ENCODE measurements around the gene RNU6-1. TPM values are rescaled to one million over a fixed set of nuclear protein-coding genes. Genes with fewer than 3 reads are reported as not detected.

RNU6-1 gene
- total RNA-seq, 1 donor from 2014 or later = not detected

- peak overlapping the region; percentile 28 for H3K4me3 ChIP-seq
- TF ChIP-seq CTCF (IDR thresholded peaks at IDR 0.05) = no peak
- H3K36me3 ChIP-seq = no peaks in the 10 kb centered on the region
- H3K27me3 ChIP-seq (ENCODE audit: low read depth) = peaks cover 100% of the 10 kb centered on the region
- intact Hi-C loops (cut with DNase I) = no loop called here
- ATAC-seq = no peak
- no peaks in the 10 kb centered on the region for H3K9me3 ChIP-seq
- peaks cover 44% of the 10 kb centered on the region for H3K4me1 ChIP-seq
- H3K27ac ChIP-seq = no peak overlapping the region
- no peak for DNase-seq
These were observed 16.3 kb downstream of the RNU6-1 start for GRCh38 chr15:67823314-67824196.

- Histone ChIP-seq H3K27ac (no peak overlapping the region), H3K36me3 (no peaks in the 10 kb centered on the region), H3K4me3 (no peak overlapping the region), H3K27me3 (ENCODE audit: low read depth) (peaks cover 100% of the 10 kb centered on the region), H3K9me3 (no peaks in the 10 kb centered on the region), H3K4me1 (peaks cover 36% of the 10 kb centered on the region)
- intact Hi-C loops (cut with DNase I) = no loop called here
- DNase-seq (no peak), ATAC-seq (no peak)
- no peak for TF ChIP-seq CTCF (IDR thresholded peaks at IDR 0.05)
These were observed 17.1 kb downstream of the RNU6-1 start for GRCh38 chr15:67822537-67823313.

- intact Hi-C loops (cut with DNase I) = no loop called here
- Histone ChIP-seq H3K36me3 (no peaks in the 10 kb centered on the region), H3K9me3 (no peaks in the 10 kb centered on the region), H3K4me3 (no peak overlapping the region), H3K27ac (no peak overlapping the region), H3K27me3 (ENCODE audit: low read depth) (peaks cover 100% of the 10 kb centered on the region), H3K4me1 (peaks cover 29% of the 10 kb centered on the region)
- no peak for TF ChIP-seq CTCF (IDR thresholded peaks at IDR 0.05)
- ATAC-seq (no peak), DNase-seq (no peak)
These were observed 17.9 kb downstream of the RNU6-1 start for GRCh38 chr15:67821784-67822440.

- ATAC-seq (peak; percentile 79 to 80), DNase-seq (no peak)
These were observed 18.7 kb downstream of the RNU6-1 start for GRCh38 chr15:67820992-67821783.

More at GRCh38 chr15:67820992-67821783, 18.7 kb downstream of the RNU6-1 start:
- no peaks in the 10 kb centered on the region for H3K9me3 ChIP-seq
- H3K27me3 ChIP-seq (ENCODE audit: low read depth) = peaks cover 96% of the 10 kb centered on the region
- no peaks in the 10 kb centered on the region for H3K36me3 ChIP-seq
- intact Hi-C loops (cut with DNase I) = no loop called here
- no peak overlapping the region for H3K4me3 ChIP-seq
- H3K4me1 ChIP-seq = peaks cover 28% of the 10 kb centered on the region
- no peak for TF ChIP-seq CTCF (IDR thresholded peaks at IDR 0.05)
- H3K27ac ChIP-seq = no peak overlapping the region
